HepG2 (cell line): ENCODE measurements around the gene RAB43.

Source experiments
- CREB1 ChIP-seq, 2 experiments: fragments of 450-650 bp in 1 of 2; IDR thresholded peaks; 2 replicates each; pipeline ENCODE4 v1.6.1; 2016 to 2017; ENCODE audit warnings: control low read depth in 1 of 2, mild to moderate bottlenecking in 1 of 2, missing compliant biosample characterization in 1 of 2, missing genetic modification characterization in 1 of 2
- SP1 ChIP-seq, 2 experiments: fragments of 450-650 bp in 1 of 2; sonication (generic) in 1 of 2; formaldehyde crosslinking in 1 of 2; IDR thresholded peaks; 2 replicates each; pipeline versions ENCODE4 v1.4.0 to v1.6.1; 2016 to 2020; ENCODE audit warnings: missing genetic modification reagents in 1 of 2
- TF ChIP-seq, protein P1 (sequence below): sonication (generic); formaldehyde crosslinking; IDR thresholded peaks from 2 replicates; pipeline ENCODE4 v1.5.1; 2020; ENCODE audit warnings: mild to moderate bottlenecking, missing genetic modification reagents, moderate library complexity
- TF ChIP-seq, protein P2 (sequence below): sonication (generic); formaldehyde crosslinking; IDR thresholded peaks from 2 replicates; pipeline ENCODE4 v1.5.0; 2020; ENCODE audit warnings: missing genetic modification reagents

DNA sequence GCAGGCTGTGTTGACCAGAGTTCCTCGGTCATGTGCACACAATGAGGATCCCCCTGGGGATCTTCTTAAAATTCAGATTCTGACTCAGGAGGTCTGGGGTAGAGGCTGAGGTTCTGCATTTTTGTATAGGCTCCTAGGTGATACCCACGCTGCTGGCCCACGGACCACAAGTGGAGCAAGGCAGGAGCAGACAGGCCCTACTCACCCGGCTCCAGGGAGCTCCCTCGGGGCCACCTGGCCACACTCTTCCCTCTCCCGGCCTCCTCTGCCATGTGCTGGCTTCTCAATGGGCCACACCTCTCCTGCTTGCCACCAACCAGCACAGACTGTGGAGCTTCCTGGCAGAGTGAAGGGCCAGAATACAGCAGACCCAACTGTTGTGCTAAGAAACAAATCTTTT lies 37.1 kb downstream of the RAB43 start:
- TF ChIP-seq, protein P1, sequence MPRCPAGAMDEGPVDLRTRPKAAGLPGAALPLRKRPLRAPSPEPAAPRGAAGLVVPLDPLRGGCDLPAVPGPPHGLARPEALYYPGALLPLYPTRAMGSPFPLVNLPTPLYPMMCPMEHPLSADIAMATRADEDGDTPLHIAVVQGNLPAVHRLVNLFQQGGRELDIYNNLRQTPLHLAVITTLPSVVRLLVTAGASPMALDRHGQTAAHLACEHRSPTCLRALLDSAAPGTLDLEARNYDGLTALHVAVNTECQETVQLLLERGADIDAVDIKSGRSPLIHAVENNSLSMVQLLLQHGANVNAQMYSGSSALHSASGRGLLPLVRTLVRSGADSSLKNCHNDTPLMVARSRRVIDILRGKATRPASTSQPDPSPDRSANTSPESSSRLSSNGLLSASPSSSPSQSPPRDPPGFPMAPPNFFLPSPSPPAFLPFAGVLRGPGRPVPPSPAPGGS: no peak
- TF ChIP-seq SP1 (IDR thresholded peaks at IDR 0.05): no peak
- no peak for TF ChIP-seq SP1 (CRISPR knock-in tag; IDR thresholded peaks at IDR 0.05)
- TF ChIP-seq, protein P2, sequence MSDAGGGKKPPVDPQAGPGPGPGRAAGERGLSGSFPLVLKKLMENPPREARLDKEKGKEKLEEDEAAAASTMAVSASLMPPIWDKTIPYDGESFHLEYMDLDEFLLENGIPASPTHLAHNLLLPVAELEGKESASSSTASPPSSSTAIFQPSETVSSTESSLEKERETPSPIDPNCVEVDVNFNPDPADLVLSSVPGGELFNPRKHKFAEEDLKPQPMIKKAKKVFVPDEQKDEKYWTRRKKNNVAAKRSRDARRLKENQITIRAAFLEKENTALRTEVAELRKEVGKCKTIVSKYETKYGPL (CRISPR knock-in tag): no peak
- TF ChIP-seq CREB1 (IDR thresholded peaks at IDR 0.05): no peak
- no peak for TF ChIP-seq CREB1 (CRISPR knock-in tag; IDR thresholded peaks at IDR 0.05)
